Renal cortical epithelial cell (primary cell): ENCODE data around the gene SLC25A18. TPM values are rescaled to one million over a fixed set of nuclear protein-coding genes. Genes with fewer than 3 reads are reported as not detected.
"Not testable (repeated sequence)": the region's sequence is repeated elsewhere in the genome, so short reads cannot be mapped to it uniquely, and the experiment has no call there.

Experiments
- DNase-seq: peaks from one replicate; pipeline ENCODE4 v3.0.0-alpha.2; 2011; ENCODE audit warnings: low read depth
- total RNA-seq: library from RNA; depleted of rRNA; stranded (reverse); fragments of >200 nt; gene quantifications from 2 replicates; pipeline ENCODE4 v1.2.3, GENCODE V29; 2014

Gene SLC25A18
- total RNA-seq, 1 donor from 2014 or later, result 0.20 TPM

- DNase-seq, result no peak
Measured at GRCh38 chr22:17607891-17608521, 44.7 kb downstream of the SLC25A18 start.

GRCh38 chr22:17612057-17612456 is 48.8 kb downstream of the SLC25A18 start:
- no peak for DNase-seq

- no peak for DNase-seq
Measured at GRCh38 chr22:17613280-17613679, 50.0 kb downstream of the SLC25A18 start.

- no peak for DNase-seq
Measured at GRCh38 chr22:17627961-17628405, 64.7 kb downstream of the SLC25A18 start.

DNA sequence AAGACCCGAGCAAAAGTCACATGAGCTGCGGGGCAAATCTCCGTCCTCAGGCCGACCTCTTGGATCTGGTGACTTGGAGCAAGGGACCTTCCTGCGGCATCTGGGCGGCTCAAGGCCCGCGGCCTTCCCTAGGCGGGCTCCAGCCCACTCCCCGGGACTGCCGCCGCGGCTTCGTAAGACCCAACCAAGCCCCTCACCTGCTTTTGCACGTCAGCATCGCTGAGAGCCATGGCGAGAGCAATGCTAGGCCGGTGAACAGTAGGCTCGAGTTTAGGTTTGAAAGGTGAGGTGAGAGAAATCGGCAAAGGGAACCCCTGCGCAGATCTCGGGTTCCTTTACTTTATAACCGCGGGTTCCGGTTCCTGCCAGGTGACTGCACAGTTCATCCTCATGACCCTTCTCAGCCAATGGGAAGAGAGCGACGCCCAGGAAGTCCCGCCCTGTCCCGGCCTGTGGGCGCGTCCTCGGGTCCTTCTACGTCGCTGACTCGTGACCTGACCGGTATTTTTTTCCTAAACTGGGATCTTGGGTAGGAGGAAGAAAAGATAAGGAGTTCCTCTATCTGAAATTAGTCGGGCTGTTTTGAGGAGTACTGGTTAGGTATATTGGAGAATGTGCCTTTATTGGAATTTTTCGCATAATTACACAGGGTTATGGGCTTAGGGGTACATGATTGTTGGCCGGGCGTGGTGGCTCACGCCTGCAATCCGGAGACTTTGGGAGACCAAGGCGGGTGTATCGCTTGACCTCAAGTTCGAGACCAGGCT is 65.3 kb downstream of the SLC25A18 start, which contains the start of gene ATP6V1E1:
TSS of gene ATP6V1E1 (minus strand) at position 344 of the 767 bp plus-strand sequence. CDS start at position 230, 114 bp downstream.
- peak; percentile 95 for DNase-seq

- no peak for DNase-seq
Measured at GRCh38 chr22:17629173-17629489, 65.8 kb downstream of the SLC25A18 start.

- no peak for DNase-seq
Measured at GRCh38 chr22:17629641-17630040, 66.3 kb downstream of the SLC25A18 start.

DNA sequence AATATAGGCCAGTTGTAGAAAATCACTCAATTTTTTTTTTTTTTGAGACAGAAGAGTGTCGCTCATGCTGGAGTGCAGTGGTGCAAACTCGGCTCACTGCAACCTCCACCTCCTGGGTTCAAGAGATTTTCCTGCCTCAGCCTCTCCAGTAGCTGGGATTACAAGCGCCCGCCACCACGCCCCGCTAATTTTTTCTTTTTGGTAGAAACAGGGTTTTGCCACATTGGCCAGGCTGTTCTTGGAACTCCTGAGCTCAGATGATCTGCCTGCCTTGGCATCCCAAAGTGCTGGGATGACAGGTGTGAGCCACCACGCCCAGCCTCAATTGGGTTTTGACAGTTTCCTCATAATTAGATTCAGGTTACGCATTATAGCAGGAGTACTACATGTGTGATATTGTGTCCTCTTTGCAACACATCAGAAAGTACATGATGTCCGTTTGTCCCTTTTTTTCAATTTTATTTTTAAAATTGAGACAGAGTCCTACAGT is 67.8 kb downstream of the SLC25A18 start:
- no peak for DNase-seq

- DNase-seq, result peak; percentile 93
Measured at GRCh38 chr22:17633217-17633997, 70.1 kb downstream of the SLC25A18 start.

DNA sequence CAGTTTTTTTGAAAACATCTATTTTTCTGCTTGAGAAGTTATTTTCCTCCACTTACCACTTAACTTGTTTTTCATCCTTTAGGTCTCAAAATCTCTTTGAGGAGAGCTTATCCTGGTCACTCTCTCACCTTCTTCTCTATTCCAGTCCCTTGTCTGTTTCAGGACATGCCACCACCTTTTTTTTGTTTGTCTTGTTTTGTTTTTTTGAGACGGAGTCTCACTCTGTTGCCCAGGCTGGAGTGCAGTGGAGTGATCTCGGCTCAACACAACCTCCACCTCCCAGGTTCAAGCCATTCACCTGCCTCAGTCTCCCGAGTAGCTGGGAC is 70.7 kb downstream of the SLC25A18 start:
- DNase-seq, result no peak

- no peak for DNase-seq
Measured at GRCh38 chr22:17634696-17635095, 71.4 kb downstream of the SLC25A18 start.

- not testable (repeated sequence) for DNase-seq
Measured at GRCh38 chr22:17636850-17637249, 73.6 kb downstream of the SLC25A18 start.

DNA sequence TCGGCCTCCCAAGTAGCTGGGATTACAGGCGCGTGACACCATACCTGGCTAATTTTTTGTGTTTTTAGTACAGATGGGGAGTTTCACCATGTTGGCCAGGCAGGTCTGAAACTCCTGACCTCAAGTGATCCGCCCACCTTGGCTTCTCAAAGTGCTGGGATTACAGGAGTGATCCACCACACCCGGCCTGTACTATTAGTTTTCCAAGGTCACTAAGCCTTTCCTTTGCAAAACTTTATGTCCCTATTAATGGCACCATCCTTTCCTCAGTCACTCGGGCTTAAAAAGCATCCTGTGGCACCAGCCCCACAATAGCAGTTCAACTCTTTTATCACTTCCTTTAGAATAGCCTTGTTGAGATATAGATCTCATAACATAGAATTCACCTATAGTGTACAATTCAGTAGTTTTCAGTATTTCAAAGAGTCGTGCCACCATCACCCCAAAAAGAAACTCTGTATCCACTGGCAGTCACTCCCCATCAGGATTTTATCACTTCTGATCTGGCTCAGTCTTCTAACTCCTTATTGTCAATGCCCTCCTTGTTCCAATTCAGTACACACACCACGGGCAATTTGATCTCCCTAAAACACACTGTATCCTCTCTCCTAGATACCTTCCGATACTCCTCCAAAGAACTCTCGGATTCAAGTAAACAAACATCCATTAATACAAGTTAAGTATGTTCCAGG is 74.3 kb downstream of the SLC25A18 start:
- no peak for DNase-seq

GRCh38 chr22:17638182-17638431 is 74.8 kb downstream of the SLC25A18 start:
- DNase-seq, result no peak

GRCh38 chr22:17638432-17639246 is 75.3 kb downstream of the SLC25A18 start, which contains the start of gene BCL2L13:
Gene BCL2L13, plus strand, starts transcription at chr22:17638757. Its CDS starts 16,955 bp downstream, at chr22:17655712.
- DNase-seq, result peak; percentile 85

- DNase-seq, result peak; percentile 54
Measured at GRCh38 chr22:17639247-17639741, 76.0 kb downstream of the SLC25A18 start.

Other genes starting within 250 kb of the SLC25A18 start
- 0.10 and 0.17 TPM in 2 replicates for gene CECR2, start 194.0 kb upstream of the SLC25A18 start, total RNA-seq
- 219 and 241 TPM in 2 replicates for gene ATP6V1E1, start 65.3 kb downstream of the SLC25A18 start, total RNA-seq
- 86.1 and 90.3 TPM in 2 replicates for gene BCL2L13, start 75.3 kb downstream of the SLC25A18 start, total RNA-seq
- 34.8 and 72.9 TPM in 2 replicates for gene BID, start 211.0 kb downstream of the SLC25A18 start, total RNA-seq